Right atrium auricular region (tissue), 2 donors: ENCODE measurements around the gene CTNND2. TPM values are rescaled to one million over a fixed set of nuclear protein-coding genes. Genes with fewer than 3 reads are reported as not detected.

Source experiments
- DNase-seq: peaks from one replicate; pipeline ENCODE4 v3.0.0-alpha.2; 2019; ENCODE audit warnings: low spot score
- H3K27ac ChIP-seq, 2 donors: fragments of 200-600 bp; sonication (generic); 1 replicate in 1 of 2; 2 replicates in 1 of 2; pipeline ENCODE4 v1.5.1; 2016 to 2019
- H3K27me3 ChIP-seq, 2 donors: fragments of 200-600 bp; sonication (generic); one replicate each; pipeline versions ENCODE4 v1.5.1 to v1.6.0; 2017 to 2019
- H3K36me3 ChIP-seq: fragments of 200-600 bp; sonication (generic); one replicate; pipeline ENCODE4 v1.5.1; 2016
- H3K4me1 ChIP-seq, 2 donors: fragments of 200-600 bp; sonication (generic); one replicate each; pipeline versions ENCODE4 v1.5.1 to v1.6.0; 2017 to 2019
- H3K4me3 ChIP-seq, 2 donors: fragments of 200-600 bp; sonication (generic); 1 replicate in 1 of 2; 2 replicates in 1 of 2; pipeline ENCODE4 v1.5.1; 2017 to 2019; ENCODE audit warnings: mild to moderate bottlenecking in 1 of 2, moderate library complexity in 1 of 2
- H3K9me3 ChIP-seq, 2 donors: fragments of 200-600 bp; sonication (generic); one replicate each; pipeline ENCODE4 v1.5.1; 2019
- total RNA-seq, 2 donors: library from RNA; depleted of rRNA; stranded (reverse); fragments of >200 nt; gene quantifications; one replicate each; pipeline ENCODE4 v1.1.0, GENCODE V29; 2016
- TF ChIP-seq, protein P1 (sequence below), 2 donors: fragments of 200-600 bp; sonication (generic); IDR thresholded peaks; one replicate each; pipeline ENCODE4 v1.5.1; 2019; ENCODE audit warnings: antibody characterized with exemption in 2 of 2

Gene CTNND2
- total RNA-seq, 2 donors from 2014 or later, result 8.6 to 9.0 TPM

DNA sequence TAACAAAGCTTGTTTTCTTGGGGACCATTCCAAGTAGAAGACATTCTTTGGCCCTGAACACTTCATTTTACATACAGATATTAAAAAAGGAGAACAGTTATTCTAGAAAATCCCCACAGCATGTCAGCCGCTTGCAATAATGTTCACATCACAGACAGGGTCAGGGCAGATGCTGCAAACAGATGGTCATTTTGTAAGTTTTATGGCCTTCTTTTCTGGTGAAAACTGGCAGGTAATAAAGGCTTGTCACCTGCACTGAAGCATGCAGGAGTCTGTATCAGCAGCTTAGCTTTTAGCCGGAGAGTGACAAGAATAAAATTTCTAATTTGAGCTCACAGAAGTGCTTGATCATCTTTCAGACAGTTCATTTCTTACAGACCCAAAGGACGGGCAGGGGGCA is 922.3 kb downstream of the CTNND2 start:
- H3K4me1 ChIP-seq, result peaks cover 0 to 2% of the 10 kb centered on the region in 2 donors
- no peaks in the 10 kb centered on the region for H3K9me3 ChIP-seq
- no peak overlapping the region for H3K27ac ChIP-seq
- DNase-seq, result no peak
- H3K4me3 ChIP-seq, result no peak overlapping the region
- H3K27me3 ChIP-seq, result no peaks in the 10 kb centered on the region
- TF ChIP-seq, protein P1, sequence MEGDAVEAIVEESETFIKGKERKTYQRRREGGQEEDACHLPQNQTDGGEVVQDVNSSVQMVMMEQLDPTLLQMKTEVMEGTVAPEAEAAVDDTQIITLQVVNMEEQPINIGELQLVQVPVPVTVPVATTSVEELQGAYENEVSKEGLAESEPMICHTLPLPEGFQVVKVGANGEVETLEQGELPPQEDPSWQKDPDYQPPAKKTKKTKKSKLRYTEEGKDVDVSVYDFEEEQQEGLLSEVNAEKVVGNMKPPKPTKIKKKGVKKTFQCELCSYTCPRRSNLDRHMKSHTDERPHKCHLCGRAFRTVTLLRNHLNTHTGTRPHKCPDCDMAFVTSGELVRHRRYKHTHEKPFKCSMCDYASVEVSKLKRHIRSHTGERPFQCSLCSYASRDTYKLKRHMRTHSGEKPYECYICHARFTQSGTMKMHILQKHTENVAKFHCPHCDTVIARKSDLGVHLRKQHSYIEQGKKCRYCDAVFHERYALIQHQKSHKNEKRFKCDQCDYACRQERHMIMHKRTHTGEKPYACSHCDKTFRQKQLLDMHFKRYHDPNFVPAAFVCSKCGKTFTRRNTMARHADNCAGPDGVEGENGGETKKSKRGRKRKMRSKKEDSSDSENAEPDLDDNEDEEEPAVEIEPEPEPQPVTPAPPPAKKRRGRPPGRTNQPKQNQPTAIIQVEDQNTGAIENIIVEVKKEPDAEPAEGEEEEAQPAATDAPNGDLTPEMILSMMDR (IDR thresholded peaks at IDR 0.05), result no peak
- H3K36me3 ChIP-seq, result no peaks in the 10 kb centered on the region

DNA sequence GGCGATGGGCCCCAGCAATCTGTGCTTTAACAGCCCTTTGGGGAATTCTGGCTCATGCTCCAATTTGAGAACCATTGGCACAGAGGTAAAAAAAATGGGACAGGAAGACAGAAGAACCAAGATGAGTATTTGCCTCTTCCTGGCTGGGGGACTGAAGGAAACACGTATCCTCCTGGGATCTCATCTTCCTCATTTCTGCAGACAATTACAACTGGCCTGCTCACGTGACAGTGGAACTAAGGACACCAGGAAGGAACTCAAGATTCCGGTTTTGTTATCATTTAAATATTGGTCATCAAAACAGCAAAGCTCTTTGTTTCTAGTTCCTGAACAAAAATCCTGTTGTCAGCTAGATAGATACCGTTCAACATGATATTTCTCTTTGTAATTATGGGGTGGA is 927.2 kb downstream of the CTNND2 start:
- no peaks in the 10 kb centered on the region for H3K9me3 ChIP-seq
- H3K27me3 ChIP-seq, result no peaks in the 10 kb centered on the region
- no peaks in the 10 kb centered on the region for H3K36me3 ChIP-seq
- no peak for DNase-seq
- no peaks in the 10 kb centered on the region for H3K4me1 ChIP-seq
- TF ChIP-seq, protein P1 (IDR thresholded peaks at IDR 0.05), result no peak
- H3K4me3 ChIP-seq, result no peak overlapping the region
- H3K27ac ChIP-seq, result no peak overlapping the region

DNA sequence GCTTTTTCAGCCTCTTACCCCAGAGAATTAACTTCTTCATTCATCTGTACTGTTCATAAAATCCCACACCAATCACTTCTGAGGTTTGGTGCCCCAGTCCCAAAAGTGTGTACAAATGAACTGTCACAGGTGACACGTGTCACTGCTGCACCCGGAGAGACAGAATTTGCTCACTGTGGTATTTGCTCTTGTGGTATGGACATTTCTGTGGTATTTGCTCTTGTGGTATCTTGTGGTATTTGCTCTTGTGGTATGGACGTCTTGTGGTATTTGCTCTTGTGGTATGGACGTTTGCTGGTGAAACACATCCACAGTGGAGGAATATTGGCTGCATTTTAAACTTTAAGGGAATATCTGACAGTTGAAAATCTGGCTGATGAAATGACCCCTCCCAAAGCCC is 928.3 kb downstream of the CTNND2 start:
- DNase-seq, result no peak
- no peaks in the 10 kb centered on the region for H3K4me1 ChIP-seq
- H3K36me3 ChIP-seq, result no peaks in the 10 kb centered on the region
- no peaks in the 10 kb centered on the region for H3K27me3 ChIP-seq
- H3K9me3 ChIP-seq, result no peaks in the 10 kb centered on the region
- TF ChIP-seq, protein P1 (IDR thresholded peaks at IDR 0.05), result no peak
- H3K27ac ChIP-seq, result no peak overlapping the region
- H3K4me3 ChIP-seq, result no peak overlapping the region

DNA sequence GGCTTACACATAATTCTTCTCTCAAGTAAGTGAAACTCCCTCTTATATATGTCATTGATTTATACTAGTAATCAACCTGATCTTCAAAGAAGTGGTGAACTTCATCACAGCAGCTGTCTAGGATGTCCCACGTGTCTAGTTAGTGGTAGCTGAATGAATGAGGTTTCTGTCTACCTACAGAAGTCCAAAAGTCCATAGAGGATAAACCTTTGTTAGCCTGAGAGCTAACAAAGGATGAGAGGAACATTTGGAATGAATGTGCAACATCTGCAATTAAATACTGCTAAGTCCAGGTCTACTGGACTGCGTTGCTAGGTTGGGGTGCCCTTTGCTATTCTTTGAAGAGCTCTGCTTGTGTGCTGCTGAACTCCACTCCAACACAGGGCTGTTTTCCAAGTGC is 929.4 kb downstream of the CTNND2 start:
- TF ChIP-seq, protein P1 (IDR thresholded peaks at IDR 0.05), result no peak
- no peaks in the 10 kb centered on the region for H3K36me3 ChIP-seq
- DNase-seq, result no peak
- H3K27ac ChIP-seq, result no peak overlapping the region
- H3K4me3 ChIP-seq, result no peak overlapping the region
- no peaks in the 10 kb centered on the region for H3K4me1 ChIP-seq
- H3K27me3 ChIP-seq, result no peaks in the 10 kb centered on the region
- no peaks in the 10 kb centered on the region for H3K9me3 ChIP-seq

DNA sequence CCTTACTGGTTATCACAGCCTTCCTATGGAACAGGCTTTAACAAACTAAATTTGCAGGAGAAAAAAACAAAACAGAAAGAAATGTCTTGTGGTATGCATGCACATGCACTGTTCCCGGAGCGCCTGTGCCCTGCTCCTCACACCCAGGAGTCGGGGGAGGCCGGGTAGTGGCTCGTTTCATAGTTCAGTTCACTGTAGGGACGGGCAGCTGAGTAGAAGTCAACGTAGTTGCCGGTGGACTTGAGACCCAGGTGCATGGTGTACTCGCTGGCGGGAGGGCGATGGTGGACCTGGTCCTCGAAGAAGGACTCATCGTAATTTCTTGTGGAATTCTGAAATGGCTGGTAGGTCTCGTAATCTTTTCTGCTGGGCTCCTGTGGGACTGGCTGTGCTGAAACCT is 930.9 kb downstream of the CTNND2 start:
- Histone ChIP-seq H3K27me3 (no peaks in the 10 kb centered on the region), H3K27ac (no peak overlapping the region), H3K4me3 (no peak overlapping the region), H3K36me3 (no peaks in the 10 kb centered on the region), H3K4me1 (no peaks in the 10 kb centered on the region), H3K9me3 (no peaks in the 10 kb centered on the region)
- TF ChIP-seq, protein P1 (IDR thresholded peaks at IDR 0.05), result no peak
- DNase-seq, result no peak

DNA sequence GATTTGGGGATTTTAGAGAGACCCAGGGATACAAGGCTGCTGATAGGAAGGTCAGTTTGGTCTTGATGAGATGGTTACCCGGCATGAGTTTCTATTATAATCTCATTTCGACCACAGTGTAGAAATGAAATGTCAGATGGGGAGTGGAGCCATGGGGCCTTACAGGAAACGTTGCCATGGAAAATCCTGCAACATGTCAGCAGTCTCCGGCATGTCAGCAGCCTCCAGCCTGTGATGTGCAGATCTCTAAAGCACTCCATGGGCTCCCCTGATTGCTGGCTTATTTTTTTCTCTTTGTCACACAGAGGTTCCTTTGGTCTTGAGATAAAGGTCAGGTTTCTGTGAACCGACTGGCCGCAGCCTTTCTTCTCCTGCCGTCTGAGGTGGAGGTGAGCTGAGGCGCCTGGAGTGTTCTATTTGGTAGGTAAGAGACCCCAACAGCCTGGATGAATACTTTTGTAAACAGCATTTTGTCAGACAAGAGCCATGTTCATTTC is 934.5 kb downstream of the CTNND2 start:
- Histone ChIP-seq H3K27ac (no peak overlapping the region), H3K9me3 (no peaks in the 10 kb centered on the region), H3K4me3 (no peak overlapping the region), H3K36me3 (no peaks in the 10 kb centered on the region), H3K4me1 (no peaks in the 10 kb centered on the region), H3K27me3 (no peaks in the 10 kb centered on the region)
- DNase-seq, result no peak
- TF ChIP-seq, protein P1 (IDR thresholded peaks at IDR 0.05), result no peak
